H9 (cell line): ENCODE data around the gene MRPL52. TPM values are rescaled to one million over a fixed set of nuclear protein-coding genes. Genes with fewer than 3 reads are reported as not detected.

Source experiments
- DNase-seq: peaks from one replicate; pipeline ENCODE4 v3.0.0-alpha.2; 2017
- H2AFZ ChIP-seq: one replicate; pipeline ENCODE4 v1.6.1; 2013; ENCODE audit warnings: mild to moderate bottlenecking, low read length, control low read depth, moderate library complexity
- H2AK5ac ChIP-seq: 2 replicates; pipeline ENCODE4 v1.6.1; 2013; ENCODE audit warnings: low read length, control low read depth, mixed read lengths; ENCODE audit not compliant: insufficient read length
- H2BK120ac ChIP-seq: one replicate; pipeline ENCODE4 v1.6.1; 2013; ENCODE audit warnings: low read depth, mild to moderate bottlenecking, low read length, control low read depth, inconsistent platforms; ENCODE audit not compliant: poor library complexity, severe bottlenecking
- H2BK12ac ChIP-seq: 2 replicates; pipeline ENCODE4 v1.6.1; 2013; ENCODE audit warnings: low read length, control low read depth, mixed read lengths, low read depth; ENCODE audit not compliant: insufficient read length
- H2BK15ac ChIP-seq: 2 replicates; pipeline ENCODE4 v1.6.1; 2013; ENCODE audit warnings: low read depth, low read length, control low read depth
- H2BK20ac ChIP-seq: one replicate; pipeline ENCODE4 v1.6.1; 2013; ENCODE audit warnings: low read depth, mild to moderate bottlenecking, low read length, control low read depth, inconsistent platforms; ENCODE audit not compliant: poor library complexity, severe bottlenecking
- H2BK5ac ChIP-seq: 2 replicates; pipeline ENCODE4 v1.6.1; 2013; ENCODE audit warnings: low read length, control low read depth, mixed read lengths; ENCODE audit not compliant: insufficient read length
- H3K14ac ChIP-seq: 2 replicates; pipeline ENCODE4 v1.6.1; 2013; ENCODE audit warnings: low read length, control low read depth; ENCODE audit not compliant: insufficient read depth
- H3K18ac ChIP-seq: 2 replicates; pipeline ENCODE4 v1.6.1; 2013; ENCODE audit warnings: low read depth, mild to moderate bottlenecking, mixed read lengths, low read length, control low read depth; ENCODE audit not compliant: insufficient read length
- H3K23ac ChIP-seq: 2 replicates; pipeline ENCODE4 v1.6.1; 2013; ENCODE audit warnings: low read length, control low read depth, mixed read lengths, low read depth; ENCODE audit not compliant: insufficient read length
- H3K23me2 ChIP-seq: 2 replicates; pipeline ENCODE4 v1.6.1; 2013; ENCODE audit warnings: low read depth, mild to moderate bottlenecking, mixed read lengths, low read length, control low read depth; ENCODE audit not compliant: insufficient read length, poor library complexity, severe bottlenecking
- H3K27ac ChIP-seq: 2 replicates; pipeline ENCODE4 v1.5.1; 2013; ENCODE audit warnings: low read length, control low read depth, mixed read lengths, low read depth; ENCODE audit not compliant: insufficient read length
- H3K27me3 ChIP-seq: 2 replicates; pipeline ENCODE4 v1.6.1; 2013; ENCODE audit warnings: low read length, control low read depth, inconsistent platforms; ENCODE audit not compliant: insufficient read depth
- H3K4ac ChIP-seq: 2 replicates; pipeline ENCODE4 v1.6.1; 2013; ENCODE audit warnings: low read depth, mild to moderate bottlenecking, control low read depth, inconsistent platforms, low read length, moderate library complexity
- H3K4me1 ChIP-seq: 2 replicates; pipeline ENCODE4 v1.6.1; 2013; ENCODE audit warnings: low read length, control low read depth, inconsistent platforms; ENCODE audit not compliant: insufficient read depth
- H3K4me2 ChIP-seq: 2 replicates; pipeline ENCODE4 v1.6.1; 2013; ENCODE audit warnings: low read length, control low read depth, mixed read lengths; ENCODE audit not compliant: insufficient read length, insufficient read depth
- H3K56ac ChIP-seq: 2 replicates; pipeline ENCODE4 v1.6.1; 2013; ENCODE audit warnings: low read depth, mild to moderate bottlenecking, mixed read lengths, low read length, control low read depth; ENCODE audit not compliant: insufficient read length
- H3K79me1 ChIP-seq: 2 replicates; pipeline ENCODE4 v1.6.1; 2013; ENCODE audit warnings: low read depth, mild to moderate bottlenecking, moderate library complexity, low read length, control low read depth, inconsistent platforms; ENCODE audit not compliant: insufficient read depth, poor library complexity, severe bottlenecking
- H3K79me2 ChIP-seq: 2 replicates; pipeline ENCODE4 v1.6.1; 2013; ENCODE audit warnings: low read length, control low read depth, inconsistent platforms; ENCODE audit not compliant: insufficient read depth
- H3K9ac ChIP-seq: 2 replicates; pipeline ENCODE4 v1.6.1; 2013; ENCODE audit warnings: low read length, control low read depth, mixed read lengths; ENCODE audit not compliant: insufficient read length; ENCODE audit errors: extremely low read depth
- H3K9me3 ChIP-seq: one replicate; pipeline ENCODE4 v1.6.1; 2013; ENCODE audit warnings: low read depth, low read length, inconsistent platforms; ENCODE audit not compliant: control insufficient read depth
- H3T11ph ChIP-seq: one replicate; pipeline ENCODE4 v1.6.1; 2013; ENCODE audit warnings: mild to moderate bottlenecking, low read length, control low read depth, inconsistent platforms
- H4K20me1 ChIP-seq: one replicate; pipeline ENCODE4 v1.6.1; 2013; ENCODE audit not compliant: control insufficient read depth, insufficient read length, insufficient read depth
- H4K5ac ChIP-seq: 2 replicates; pipeline ENCODE4 v1.6.1; 2013; ENCODE audit warnings: low read depth, mild to moderate bottlenecking, mixed read lengths, low read length, control low read depth; ENCODE audit not compliant: insufficient read length
- H4K8ac ChIP-seq: replicated peaks from 2 replicates; pipeline ENCODE4 v1.6.1; 2013; ENCODE audit warnings: low read length, control low read depth, mixed read lengths, low read depth; ENCODE audit not compliant: insufficient read length
- H4K91ac ChIP-seq: 2 replicates; pipeline ENCODE4 v1.6.1; 2013; ENCODE audit warnings: low read depth, mild to moderate bottlenecking, moderate library complexity, mixed read lengths, low read length, control low read depth; ENCODE audit not compliant: insufficient read length
- H3K27ac Mint-ChIP-seq, 3 experiments: 2 replicates in 2 of 3; 3 replicates in 1 of 3; pipeline ENCODE4 v1.8.0; 2020 to 2021; ENCODE audit warnings: mixed read lengths in 3 of 3, mild to moderate bottlenecking in 1 of 3, moderate library complexity in 1 of 3
- H3K27me3 Mint-ChIP-seq: 2 replicates; pipeline ENCODE4 v1.8.0; 2021; ENCODE audit warnings: low read depth, mild to moderate bottlenecking, moderate library complexity, mixed read lengths
- H3K36me3 Mint-ChIP-seq, 3 experiments: 2 replicates in 2 of 3; 3 replicates in 1 of 3; pipeline ENCODE4 v1.8.0; 2020 to 2021; ENCODE audit warnings: low read depth in 3 of 3, mixed read lengths in 3 of 3; ENCODE audit not compliant: insufficient read depth in 1 of 3
- H3K4me1 Mint-ChIP-seq, 2 experiments: 2 replicates each; pipeline ENCODE4 v1.8.0; 2020; ENCODE audit warnings: mixed read lengths in 2 of 2
- H3K4me3 Mint-ChIP-seq, 2 experiments: 2 replicates in 1 of 2; 3 replicates in 1 of 2; pipeline ENCODE4 v1.8.0; 2020 to 2021; ENCODE audit warnings: mild to moderate bottlenecking in 2 of 2, mixed read lengths in 2 of 2, moderate library complexity in 1 of 2
- H3K9me3 Mint-ChIP-seq, 2 experiments: 2 replicates in 1 of 2; 3 replicates in 1 of 2; pipeline ENCODE4 v1.8.0; 2020; ENCODE audit warnings: mild to moderate bottlenecking in 2 of 2, mixed read lengths in 2 of 2, moderate library complexity in 1 of 2
- WGBS: extraction: QIAGEN DNeasy Blood & Tissue Kit; methylation state at CpG from one replicate; pipeline ENCODE4 v1.1.7; 2013; ENCODE audit warnings: missing lambda C conversion rate, low lambda C conversion rate, mixed read lengths; ENCODE audit not compliant: insufficient read length; ENCODE audit errors: extremely low coverage; 5-methylcytosine and 5-hydroxymethylcytosine counted together
- total RNA-seq: library from RNA; stranded (reverse); gene quantifications from 2 replicates; pipeline ENCODE4 v1.2.1, GENCODE V29; 2021
- TF ChIP-seq, protein P1 (sequence below): fragments of 200-600 bp; sonication (generic); conservative IDR thresholded peaks from 3 replicates; pipeline ENCODE4 v1.8.0; 2021; ENCODE audit warnings: antibody characterized with exemption, mild to moderate bottlenecking

Gene MRPL52
- total RNA-seq, 1 experiment from 2014 or later, result 190 TPM

DNA sequence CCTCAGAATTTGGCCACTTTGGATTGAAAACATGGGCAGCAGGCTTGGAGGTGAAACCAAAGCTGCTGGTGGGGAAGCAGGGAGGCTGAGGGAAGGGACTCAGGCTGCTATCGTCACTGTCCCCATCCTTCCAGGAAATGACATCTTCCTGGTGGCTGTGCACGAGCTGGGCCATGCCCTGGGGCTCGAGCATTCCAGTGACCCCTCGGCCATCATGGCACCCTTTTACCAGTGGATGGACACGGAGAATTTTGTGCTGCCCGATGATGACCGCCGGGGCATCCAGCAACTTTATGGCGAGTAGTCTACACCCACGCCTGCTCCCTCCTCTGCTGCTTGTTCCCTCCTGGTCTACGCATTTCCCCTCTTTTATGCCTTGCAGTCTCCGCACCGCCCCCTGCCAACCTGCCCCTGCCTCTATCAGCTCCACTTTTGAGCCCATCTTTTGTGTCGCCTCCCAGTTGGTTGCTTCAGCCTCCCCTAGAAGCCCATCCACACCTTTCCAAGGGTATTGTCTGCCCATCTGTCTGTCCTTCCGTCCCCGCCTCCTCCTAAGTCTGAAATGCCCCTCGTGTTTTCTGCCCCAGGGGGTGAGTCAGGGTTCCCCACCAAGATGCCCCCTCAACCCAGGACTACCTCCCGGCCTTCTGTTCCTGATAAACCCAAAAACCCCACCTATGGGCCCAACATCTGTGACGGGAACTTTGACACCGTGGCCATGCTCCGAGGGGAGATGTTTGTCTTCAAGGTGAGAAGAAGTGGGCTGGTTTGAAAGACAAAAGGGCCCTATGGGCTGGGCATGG lies 13.6 kb downstream of the MRPL52 start:
- Histone ChIP-seq H3K4me2 (no peak overlapping the region), H2BK5ac (no peak overlapping the region), H3K79me1 (no peaks in the 10 kb centered on the region), H3K23me2 (no peaks in the 10 kb centered on the region), H3K4me1 (peaks cover 9% of the 10 kb centered on the region; the same call in 1 of the 2 replicates), H3K56ac (no peak overlapping the region), H3K14ac (no peak overlapping the region), H2BK20ac (no peak overlapping the region), H3K23ac (no peak overlapping the region), H4K8ac (no peak overlapping the region), H3K18ac (no peak overlapping the region), H4K91ac (no peak overlapping the region), H3K79me2 (no peaks in the 10 kb centered on the region; the same call in 1 of the 2 replicates), H3K9me3 (no peaks in the 10 kb centered on the region), H2BK15ac (no peak overlapping the region), H2BK120ac (no peak overlapping the region), H3K27ac (no peak overlapping the region), H4K5ac (no peak overlapping the region), H3K27me3 (no peaks in the 10 kb centered on the region), H3T11ph (no peak overlapping the region), H2AK5ac (no peak overlapping the region), H3K9ac (no peak overlapping the region), H3K4ac (no peak overlapping the region), H4K20me1 (no peaks in the 10 kb centered on the region), H2AFZ (no peak overlapping the region), H2BK12ac (no peak overlapping the region)
- DNase-seq, result no peak
- Mint-ChIP-seq H3K9me3 (no peaks in the 10 kb centered on the region), H3K4me1 (peaks cover 22 to 27% of the 10 kb centered on the region in 2 experiments), H3K27ac (peak overlapping the region in 1 of 3 experiments; percentile 35; a peak in 3 of 7 replicates), H3K27me3 (no peaks in the 10 kb centered on the region), H3K36me3 (peaks cover 17 to 61% (median 50%) of the 10 kb centered on the region in 3 experiments), H3K4me3 (no peak overlapping the region)
- TF ChIP-seq, protein P1, sequence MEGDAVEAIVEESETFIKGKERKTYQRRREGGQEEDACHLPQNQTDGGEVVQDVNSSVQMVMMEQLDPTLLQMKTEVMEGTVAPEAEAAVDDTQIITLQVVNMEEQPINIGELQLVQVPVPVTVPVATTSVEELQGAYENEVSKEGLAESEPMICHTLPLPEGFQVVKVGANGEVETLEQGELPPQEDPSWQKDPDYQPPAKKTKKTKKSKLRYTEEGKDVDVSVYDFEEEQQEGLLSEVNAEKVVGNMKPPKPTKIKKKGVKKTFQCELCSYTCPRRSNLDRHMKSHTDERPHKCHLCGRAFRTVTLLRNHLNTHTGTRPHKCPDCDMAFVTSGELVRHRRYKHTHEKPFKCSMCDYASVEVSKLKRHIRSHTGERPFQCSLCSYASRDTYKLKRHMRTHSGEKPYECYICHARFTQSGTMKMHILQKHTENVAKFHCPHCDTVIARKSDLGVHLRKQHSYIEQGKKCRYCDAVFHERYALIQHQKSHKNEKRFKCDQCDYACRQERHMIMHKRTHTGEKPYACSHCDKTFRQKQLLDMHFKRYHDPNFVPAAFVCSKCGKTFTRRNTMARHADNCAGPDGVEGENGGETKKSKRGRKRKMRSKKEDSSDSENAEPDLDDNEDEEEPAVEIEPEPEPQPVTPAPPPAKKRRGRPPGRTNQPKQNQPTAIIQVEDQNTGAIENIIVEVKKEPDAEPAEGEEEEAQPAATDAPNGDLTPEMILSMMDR, result no peak
- WGBS, result no CpG with 5 or more reads among the region's 21 CpGs
